SK-N-SH treated with all-trans-retinoic acid at 6 μM for 48 hours (cell line): Measurements from ENCODE around the gene TXNRD2.

Experiments used
- PATZ1 ChIP-seq: fragments of 250-450 bp; sonication (Bioruptor Pico); IDR thresholded peaks from 2 replicates; pipeline ENCODE4 v1.8.0; 2020; ENCODE audit warnings: mild to moderate bottlenecking, moderate library complexity, borderline replicate concordance
- PPARA ChIP-seq: fragments of 250-450 bp; sonication (Bioruptor Pico); IDR thresholded peaks from 2 replicates; pipeline ENCODE4 v1.5.0; 2020; ENCODE audit warnings: mild to moderate bottlenecking, borderline replicate concordance
- ZFP3 ChIP-seq: fragments of 250-450 bp; sonication (Bioruptor Pico); IDR thresholded peaks from 2 replicates; pipeline ENCODE4 v1.5.0; 2020; ENCODE audit warnings: mild to moderate bottlenecking, moderate library complexity
- ZFP30 ChIP-seq: fragments of 450-650 bp; formaldehyde crosslinking; IDR thresholded peaks from 2 replicates; pipeline ENCODE4 v1.5.0; 2022; ENCODE audit warnings: mild to moderate bottlenecking, moderate library complexity

DNA sequence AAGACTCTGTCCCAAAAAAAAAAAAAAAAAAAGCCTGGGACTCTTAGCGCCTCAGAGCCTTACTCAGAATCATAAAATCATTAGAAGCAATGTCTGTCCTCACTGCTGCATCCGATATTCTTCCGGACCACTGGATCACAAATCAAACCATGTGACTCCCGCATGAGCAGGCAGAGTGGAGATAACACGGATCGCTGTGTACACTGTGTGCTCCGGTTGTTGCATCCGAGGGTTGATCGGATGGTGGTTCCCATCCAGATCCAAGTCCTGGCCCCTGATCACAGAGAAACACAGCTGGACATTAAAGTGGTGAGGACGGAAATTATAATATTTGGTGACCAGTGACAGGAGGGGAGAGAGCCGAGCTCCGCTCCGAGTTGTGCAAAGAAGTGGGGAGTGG, 9.7 kb upstream of the TXNRD2 start:
- TF ChIP-seq PATZ1 (CRISPR knock-in tag) = no peak
- no peak for TF ChIP-seq ZFP3 (CRISPR knock-in tag)
- TF ChIP-seq ZFP30 (CRISPR knock-in tag) = no peak
- no peak for TF ChIP-seq PPARA (CRISPR knock-in tag)
